A172 (cell line): ENCODE results near the gene OTOP3. TPM values are rescaled to one million over a fixed set of nuclear protein-coding genes. Genes with fewer than 3 reads are reported as not detected.

Experiments
- DNase-seq: peaks from one replicate; pipeline ENCODE4 v3.0.0-alpha.2; 2015; ENCODE audit warnings: low spot score
- total RNA-seq: library from RNA; depleted of rRNA; stranded (reverse); fragments of >200 nt; shearing (Covaris generic); gene quantifications from 2 replicates; pipeline ENCODE4 v1.2.3, GENCODE V29; 2014

The OTOP3 gene
- total RNA-seq, 1 experiment from 2014 or later = not detected

DNA sequence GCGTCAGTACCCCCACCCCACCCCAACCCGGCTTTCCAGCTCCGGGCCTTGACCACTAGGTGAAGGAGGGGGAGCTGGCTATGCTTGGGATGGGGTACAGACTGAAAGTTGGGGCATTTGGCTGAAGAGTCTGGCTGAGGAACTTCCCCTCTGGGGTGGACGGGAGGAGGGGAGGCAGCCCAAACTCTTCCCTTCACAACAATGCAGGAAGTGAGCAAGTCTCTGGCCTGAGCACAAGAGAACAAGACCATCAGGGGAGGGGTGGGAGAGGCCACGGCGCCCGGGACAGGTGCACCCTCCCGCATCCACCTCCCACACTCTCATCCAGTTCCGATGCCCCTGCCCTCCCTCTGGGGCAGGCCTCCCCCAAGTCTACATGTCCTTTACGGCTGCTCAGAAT is 18.3 kb upstream of the OTOP3 start:
- DNase-seq = no peak

DNA sequence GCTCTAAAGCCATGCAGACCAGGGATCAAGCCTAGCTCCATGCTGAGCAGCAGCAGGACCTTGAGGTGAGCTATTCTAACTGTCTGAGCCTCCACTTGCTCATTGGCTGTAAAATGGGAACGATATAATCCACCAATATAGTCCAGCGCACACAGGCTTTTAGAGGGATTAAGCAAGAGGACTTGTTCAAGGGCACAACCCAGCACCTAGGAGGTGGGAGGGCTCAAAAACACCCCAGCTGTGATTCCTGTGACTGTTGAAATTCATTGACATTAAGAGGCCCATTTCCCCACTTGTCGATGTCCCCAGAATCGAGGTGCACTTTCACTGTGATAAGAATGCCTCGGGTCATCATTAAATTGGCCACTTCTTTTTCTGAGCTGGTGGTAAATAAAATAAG is 16.8 kb upstream of the OTOP3 start:
- no peak for DNase-seq

DNA sequence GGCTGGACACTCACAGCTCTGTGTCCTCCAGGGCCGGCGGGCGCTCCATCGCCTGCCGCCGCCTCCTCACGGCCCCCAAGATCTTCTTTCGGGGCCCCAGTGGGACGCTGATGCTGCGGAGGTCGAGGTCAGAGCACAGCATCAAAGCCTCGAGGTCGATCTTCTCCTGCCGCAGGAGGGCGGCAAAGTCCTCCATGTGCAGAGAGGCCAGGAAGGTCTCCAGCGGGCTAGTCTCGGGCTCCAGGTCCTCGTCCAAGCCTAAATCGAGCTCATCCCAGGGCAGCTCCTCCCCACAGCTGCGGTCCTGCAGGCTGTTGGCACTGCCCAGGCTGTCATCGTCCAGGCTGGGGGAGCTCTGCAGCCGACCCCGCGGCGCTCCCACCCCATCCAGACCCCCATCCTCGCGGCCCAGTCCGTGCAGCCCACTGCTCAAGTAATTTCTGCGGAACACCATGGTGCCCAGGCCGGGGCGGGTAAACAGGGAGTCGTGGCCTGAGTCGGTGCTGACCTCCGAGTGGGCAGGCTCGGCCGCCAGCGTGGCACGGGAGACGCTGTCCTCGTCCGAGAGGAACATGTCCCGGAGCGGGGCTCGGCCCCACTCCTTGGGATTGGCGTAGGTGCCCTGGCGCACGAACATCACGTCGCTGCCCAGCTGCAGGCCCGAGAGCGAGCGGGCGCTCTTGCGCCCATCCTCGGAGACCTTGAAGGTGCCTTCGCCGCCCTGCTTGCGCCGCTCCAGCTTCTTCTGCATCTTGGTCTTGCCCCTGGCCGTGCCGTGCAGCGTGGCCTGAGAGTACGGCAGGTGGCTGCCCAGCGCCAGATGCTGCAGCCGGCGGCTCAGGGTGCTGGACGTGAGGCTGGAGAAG is 16.0 kb upstream of the OTOP3 start:
- no peak for DNase-seq

DNA sequence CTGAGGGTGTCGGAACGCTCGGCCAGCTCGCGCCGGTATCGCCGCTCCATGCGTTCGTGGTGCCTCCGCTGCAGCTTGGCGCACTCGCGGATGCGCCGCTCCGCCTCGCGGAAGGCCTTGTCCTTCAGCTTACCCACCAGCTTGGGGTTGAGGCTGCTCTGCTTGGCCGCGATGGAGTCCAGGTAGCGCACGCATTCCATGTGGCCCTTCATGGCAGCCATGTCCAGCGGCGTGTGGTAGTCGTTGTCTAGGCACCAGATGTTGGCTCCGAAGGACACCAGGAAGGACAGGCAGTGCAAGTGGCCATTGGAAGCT is 15.4 kb upstream of the OTOP3 start:
- DNase-seq = no peak

DNA sequence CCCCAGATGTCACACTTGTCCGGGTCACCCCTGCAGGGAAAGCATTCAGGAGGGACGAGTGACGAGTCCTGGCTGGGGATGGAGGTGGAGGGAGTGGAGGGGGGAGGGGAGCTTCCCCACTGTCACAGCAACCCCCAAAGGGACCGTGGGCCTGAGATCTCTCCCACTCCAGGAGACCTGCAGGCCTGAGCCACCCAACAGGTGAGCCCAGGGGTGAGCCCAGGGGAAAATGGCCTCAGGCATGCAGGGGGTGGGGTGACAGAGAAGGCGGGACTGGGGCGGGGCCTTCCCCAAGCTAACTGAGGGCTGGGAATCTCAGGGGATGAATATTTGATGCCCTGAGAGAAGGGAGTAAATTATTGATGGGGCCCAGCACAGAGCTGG is 15.1 kb upstream of the OTOP3 start:
- DNase-seq = no peak

DNA sequence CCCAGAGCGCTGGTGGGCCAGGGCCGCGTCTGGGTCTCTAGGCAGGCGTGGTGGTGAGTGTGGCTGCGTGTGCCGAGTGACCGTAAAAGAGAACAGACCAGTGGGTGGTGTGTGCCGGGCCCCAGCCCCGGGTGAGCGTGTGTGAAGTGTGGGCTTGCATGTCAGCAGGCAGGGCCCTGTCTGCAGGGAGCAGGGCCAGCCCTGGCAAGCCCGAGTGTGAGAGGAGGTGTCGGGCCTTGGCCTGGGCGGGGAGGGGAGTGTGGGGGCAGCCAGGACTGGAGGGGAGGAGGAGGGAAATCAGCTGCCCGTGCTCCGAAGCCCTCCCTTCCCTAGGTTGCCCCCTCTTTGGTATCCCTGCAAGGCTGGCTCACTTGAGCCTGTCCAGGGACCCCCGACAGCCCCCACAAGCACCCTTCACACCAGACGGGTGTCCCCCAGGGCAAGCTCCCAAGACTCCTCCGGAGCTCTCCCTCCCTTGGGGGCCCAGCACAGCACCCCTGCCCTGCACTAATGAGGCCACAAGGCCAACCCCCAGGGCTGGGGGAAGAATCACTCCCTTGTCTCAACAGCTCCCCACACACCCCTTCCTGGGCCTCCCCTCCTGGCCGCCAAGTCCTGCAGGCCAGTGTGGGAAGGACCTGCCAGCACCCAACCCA is 14.5 kb upstream of the OTOP3 start:
- DNase-seq = no peak

DNA sequence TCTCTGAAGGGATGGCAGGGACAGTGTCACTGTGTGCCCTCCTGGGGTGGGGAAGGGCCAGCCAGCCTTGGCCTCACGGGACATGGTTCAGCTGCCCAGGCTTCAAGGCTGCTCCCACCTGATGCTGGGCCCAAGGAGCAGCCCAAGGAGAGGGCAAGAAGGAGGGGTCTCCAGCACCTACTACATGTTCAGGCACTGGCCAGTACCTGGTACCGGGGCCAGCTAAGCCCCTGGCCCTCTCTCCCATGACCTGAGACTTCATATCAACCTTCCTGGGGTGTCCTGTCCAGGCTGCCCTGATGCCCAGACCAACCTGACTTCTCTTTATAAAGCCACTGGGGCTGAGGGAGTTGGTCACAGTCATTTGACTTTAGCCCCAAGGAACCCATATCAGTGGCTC is 13.9 kb upstream of the OTOP3 start:
- DNase-seq = no peak

DNA sequence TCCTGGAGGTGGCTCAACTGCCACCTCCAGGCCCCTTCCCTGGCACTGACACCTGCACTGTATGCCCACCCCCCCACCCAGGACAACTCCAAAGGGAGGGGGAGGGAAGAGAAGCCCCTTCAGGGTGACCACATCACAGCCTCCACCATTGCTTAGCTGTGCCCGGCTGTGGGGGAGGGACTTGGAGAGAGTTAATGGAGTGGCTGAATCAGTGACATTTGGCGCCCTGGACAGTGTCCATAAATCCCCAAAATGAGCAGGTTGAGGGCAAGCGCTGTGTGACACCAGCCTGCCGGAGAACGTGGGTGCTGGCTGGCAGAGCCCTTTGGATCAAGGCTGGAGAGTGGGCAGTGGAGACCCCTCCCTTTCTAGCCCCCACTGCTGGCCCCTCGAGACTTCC is 13.5 kb upstream of the OTOP3 start:
- no peak for DNase-seq

DNA sequence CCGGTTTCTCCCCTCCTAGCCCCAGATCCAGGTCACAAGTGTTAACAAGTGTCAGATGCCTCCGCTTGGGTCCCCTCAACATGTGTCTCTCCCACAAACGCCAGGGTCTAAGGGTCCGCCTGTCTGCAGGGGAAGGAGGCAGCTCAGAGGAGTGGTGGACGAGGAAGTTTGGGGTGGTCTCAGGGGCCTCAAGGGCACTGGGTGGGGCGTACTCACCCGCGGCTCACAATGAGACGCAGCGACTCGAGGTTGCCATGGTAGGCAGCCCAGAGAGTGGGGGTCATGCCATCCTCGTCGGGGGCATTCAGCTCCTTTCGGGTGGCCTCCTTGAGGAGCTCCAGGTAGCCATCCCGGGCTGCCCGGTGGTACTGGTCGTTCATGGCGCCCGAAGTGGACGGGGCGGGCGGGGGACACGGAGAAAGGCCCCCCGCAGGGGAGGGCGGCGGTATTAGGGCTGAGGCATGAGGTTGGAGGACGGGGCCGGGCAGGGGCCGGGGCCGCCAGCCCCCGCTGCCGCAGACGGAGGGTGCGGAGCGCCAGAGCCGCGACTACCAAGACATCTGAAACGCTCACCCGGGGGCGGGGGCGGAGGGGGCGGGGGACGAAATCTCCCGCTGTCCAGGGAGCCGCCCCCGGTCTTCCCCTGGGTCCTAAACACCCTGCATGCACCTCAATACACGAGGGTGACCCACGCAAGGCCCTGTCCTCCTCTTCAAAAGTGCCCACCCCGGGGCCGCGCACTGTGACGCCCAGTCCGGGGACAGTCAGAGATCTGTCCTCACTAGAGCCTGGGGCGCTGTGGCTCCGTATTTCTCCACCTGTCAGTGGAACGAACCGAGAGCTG is 12.8 kb upstream of the OTOP3 start, which contains the start of gene USH1G:
USH1G (minus strand) TSS at position 562 of the 844 bp plus-strand sequence; CDS start at position 380, 182 bp downstream.
- DNase-seq = no peak

DNA sequence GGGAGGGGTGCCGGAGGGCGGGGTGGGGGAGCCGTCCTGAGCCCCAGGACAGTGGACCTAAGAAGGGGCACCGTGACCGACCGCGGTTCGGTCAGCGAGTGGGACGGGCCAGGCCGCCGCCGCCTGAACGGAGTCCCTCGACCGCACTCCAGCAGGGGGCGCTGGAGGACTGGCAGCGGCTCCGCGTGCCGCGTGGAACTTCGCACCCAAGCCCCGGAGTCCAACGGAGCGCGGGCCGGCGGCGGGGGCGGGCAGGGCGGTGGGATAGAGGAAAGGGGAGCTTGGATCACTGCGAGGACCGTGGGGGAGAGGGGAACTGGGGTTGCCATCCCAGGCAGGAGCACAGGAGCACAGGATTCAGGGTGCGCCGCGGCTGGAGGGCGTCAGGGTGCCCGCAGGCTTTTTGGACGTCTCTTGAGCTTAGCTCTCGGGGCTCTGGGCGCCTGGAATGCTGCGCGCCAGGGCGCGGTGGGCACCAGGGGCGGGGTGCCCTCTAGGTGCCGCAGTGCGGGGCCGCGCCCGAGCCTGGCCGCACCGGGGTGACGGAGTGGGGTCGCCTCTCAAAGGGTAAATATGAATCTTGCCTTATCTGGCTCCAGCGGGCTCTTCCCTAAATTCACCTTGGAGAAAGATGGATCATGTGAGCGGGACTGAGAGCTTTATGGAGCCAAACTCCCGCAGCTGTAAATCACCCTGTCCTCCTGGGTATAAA is 12.0 kb upstream of the OTOP3 start:
- peak; percentile 26 for DNase-seq

DNA sequence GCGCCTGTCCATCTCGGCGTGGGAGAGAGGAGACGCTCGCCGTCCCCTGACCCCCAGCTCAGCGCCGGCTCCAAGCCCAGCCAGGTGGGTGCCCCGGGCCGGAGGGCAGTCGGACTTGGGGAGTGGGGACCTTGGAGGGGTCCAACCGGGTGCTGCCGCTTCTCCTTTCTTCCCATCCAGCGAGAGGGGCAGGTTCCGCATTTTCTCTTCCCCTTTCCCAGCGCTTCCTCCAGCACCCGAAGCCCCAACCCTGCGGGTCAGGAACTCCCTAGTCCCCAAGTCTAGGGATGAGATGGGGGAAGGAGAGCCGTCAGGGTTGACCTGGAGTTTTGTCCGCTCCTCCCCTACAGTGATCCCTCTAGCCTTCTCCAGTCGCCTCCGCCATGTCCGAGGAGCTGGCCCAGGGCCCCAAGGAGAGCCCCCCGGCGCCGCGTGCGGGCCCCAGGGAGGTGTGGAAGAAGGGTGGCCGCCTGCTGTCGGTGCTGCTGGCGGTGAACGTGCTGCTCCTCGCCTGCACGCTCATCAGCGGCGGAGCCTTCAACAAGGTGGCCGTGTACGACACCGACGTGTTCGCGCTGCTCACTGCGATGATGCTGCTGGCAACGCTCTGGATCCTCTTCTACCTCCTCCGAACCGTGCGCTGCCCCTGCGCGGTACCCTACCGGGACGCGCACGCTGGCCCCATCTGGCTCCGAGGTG is 11.3 kb upstream of the OTOP3 start, which contains the start of gene OTOP2:
OTOP2 (plus strand) TSS at position 24 of the 699 bp plus-strand sequence; CDS start at position 384, 360 bp downstream.
- DNase-seq = no peak

DNA sequence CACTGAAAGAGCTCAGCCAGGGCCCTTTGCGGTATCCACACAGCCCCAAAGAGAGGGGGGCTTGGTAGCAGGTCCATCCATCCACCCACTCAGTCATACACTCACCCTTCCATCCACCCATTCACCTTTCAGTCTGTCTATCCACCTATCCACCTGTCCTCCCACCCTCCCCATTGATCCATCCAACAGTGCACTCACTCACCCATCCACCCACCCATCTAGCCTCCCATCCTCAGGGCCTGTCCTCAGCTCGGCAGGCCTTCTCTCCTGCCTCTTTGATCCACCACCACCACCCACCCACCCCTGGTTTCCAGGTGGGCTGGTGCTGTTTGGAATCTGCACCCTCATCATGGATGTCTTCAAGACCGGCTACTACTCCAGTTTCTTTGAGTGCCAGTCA is 10.5 kb upstream of the OTOP3 start:
- DNase-seq = no peak

DNA sequence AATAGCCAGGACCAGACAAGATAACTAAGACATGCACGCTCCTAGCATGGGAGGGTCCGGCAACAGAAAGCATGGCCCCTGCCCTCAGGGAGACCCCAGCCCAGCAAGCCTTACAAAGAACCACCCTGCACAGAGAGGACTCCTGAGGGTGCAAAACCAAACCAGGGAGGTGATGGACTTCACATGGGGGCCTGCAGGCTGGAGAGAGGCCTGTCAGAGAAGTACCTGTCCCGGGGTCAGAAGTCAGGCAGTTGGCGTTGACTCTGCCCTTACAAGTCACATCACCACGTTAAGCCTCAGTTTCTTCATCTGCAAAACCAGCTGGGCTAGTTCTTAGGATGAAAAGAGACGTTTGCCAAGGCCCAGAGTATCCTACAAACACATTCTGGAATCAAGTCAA is 6.9 kb upstream of the OTOP3 start:
- no peak for DNase-seq

DNA sequence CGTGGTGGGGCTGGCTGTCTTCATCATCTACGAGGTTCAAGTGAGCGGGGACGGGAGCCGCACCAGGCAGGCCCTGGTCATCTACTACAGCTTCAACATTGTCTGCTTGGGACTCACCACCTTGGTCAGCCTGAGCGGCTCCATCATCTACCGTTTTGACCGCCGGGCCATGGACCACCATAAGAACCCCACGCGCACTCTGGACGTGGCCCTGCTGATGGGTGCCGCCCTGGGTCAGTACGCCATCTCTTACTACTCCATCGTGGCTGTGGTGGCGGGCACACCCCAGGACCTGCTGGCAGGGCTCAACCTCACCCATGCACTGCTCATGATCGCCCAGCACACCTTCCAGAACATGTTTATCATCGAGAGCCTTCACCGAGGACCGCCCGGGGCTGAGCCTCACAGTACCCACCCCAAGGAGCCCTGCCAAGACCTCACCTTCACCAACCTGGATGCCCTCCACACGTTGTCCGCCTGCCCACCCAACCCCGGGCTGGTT is 5.1 kb upstream of the OTOP3 start:
- DNase-seq = no peak

DNA sequence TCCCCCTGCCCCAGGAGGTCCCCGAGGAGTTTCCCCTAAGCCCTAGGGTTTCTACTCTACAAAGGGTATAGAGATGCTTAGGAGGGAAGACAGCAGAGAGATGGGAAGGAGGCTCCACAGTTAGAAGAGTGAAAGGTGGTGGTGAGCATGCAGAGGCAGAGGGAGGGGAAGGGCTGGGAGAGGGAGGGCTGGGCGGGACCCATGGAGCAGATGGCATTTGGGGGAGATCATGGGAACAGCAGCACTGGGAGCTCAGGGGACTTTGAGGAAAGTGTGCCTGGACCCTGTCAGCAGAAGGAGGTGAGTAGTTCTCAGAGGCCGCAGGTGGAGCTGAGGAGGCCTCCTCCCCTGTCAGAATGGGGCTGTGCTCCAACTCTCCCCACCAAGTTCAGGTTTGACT is 650 bp upstream of the OTOP3 start:
- no peak for DNase-seq

DNA sequence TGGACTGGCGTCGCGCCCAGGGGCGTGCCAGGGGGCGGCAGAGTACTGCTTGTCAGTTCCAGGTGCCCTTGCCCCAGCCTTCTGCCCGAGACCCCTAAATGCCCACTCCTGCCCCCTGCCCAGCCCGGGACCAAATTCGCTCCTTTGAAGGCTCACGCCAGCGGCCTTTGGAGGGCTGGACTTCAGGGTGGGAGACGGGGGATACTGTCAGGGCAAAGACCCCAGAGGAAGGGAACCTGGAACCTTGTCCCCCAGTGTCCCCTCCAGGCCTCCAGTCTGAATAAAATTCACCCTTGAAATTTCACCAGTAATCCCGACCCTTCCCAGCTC is 737 bp downstream of the OTOP3 start:
- no peak for DNase-seq

DNA sequence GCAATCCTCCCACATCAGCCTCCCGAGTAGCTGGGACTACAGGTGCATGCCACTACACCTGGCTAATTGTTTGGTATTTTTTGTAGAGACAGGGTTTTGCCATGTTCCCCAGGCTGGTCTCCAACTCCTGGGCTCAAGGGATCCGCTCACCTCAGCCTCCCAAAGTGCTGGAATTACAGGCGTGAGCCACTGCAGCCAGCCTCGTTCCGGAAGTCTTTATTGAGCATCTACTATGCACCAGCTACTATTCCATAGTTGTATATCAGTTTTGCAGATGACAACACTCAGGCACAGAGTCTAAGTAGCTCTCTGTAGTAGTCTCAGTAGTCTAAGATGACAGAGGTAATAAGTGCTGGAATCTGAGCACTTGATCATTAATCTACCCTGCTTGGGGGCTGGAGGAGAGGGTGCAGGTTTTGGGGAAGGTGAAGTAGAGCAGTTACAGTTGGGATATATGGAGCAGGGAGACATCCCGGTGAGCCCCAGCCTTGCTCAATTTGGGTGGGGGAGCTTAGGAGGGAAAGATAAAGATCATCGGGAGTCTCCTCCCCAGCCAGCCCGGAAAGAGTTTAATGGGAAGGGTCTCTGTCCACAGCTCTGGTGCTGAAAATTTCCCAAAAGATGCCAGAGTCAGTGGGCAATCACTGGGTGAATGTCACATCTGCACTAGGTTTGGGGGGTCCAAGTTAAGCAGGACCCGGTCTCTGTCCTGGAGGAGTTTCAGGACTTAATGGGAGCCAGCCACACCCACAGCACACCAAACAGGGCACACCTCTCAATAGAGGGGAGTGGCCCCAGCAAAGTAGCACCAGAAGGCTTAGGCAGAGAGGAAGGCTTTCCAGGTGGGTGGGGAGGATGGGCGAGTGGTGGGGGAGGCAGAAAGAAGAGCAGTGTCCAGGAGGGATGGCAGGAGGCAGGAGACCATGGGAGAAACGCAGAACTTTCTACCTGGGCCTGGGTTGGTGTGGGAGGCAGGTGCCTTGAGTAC is 1.7 kb downstream of the OTOP3 start:
- no peak for DNase-seq

DNA sequence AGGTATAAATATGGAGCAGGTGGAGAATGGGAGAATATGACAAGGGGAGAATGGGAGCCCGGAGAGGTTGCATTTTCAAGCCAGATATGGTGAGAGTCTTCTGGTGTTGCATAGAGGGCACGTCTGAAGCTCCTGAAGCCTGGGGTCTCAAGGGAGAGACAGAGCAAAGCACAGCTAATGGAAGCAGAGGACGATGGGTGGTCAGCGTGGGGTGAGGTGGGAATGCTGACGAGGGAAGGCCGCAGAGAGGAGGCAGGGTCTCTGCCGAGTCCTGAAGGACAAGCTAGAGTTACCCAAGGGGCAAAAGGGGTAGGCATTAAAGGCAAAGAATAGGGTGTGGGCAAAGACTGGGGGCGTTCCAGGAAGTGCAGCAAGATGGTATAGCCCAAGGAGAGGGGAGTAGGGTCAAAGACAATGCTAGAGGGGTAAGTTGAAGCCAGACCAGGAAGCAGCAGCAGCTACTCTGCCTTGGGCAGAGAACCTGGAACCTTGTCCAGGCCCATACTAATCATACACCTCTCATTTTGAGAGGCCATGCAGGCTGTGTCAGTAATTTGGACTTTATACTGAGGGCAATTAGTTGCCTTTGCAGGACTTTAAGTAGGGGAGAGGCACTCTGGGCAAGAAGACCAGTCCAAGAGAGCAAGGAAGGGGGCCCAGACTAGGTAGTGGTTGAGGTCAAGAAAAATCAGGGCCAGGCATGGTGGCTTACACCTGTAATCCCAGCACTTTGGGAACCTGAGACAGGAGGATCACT is 2.7 kb downstream of the OTOP3 start:
- no peak for DNase-seq

DNA sequence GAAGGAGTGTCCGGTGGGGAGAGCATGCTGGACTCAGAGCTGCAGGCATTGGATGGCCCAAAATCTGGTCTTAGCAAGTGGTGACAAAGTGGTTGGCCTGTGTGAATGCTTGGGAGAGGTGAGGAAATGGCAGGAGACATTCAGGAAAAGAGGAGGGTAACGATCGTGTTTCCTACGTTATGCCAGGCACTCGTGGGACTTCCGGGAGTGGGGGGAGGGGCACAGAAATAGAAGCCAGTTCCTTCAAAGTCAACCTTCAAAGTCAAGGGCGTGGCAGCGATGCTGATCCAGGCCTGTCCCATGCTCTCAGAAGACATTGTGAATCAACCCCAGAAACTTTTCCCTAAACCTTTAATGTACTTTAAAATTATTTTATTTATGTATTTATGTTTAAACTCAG is 3.8 kb downstream of the OTOP3 start:
- DNase-seq = no peak
